ENCODE results near the gene CCDC85C. TPM values are rescaled to one million over a fixed set of nuclear protein-coding genes. Genes with fewer than 3 reads are reported as not detected.

The CCDC85C gene
- total RNA-seq, 1 donor from 2014 or later = 4.4 TPM

DNA sequence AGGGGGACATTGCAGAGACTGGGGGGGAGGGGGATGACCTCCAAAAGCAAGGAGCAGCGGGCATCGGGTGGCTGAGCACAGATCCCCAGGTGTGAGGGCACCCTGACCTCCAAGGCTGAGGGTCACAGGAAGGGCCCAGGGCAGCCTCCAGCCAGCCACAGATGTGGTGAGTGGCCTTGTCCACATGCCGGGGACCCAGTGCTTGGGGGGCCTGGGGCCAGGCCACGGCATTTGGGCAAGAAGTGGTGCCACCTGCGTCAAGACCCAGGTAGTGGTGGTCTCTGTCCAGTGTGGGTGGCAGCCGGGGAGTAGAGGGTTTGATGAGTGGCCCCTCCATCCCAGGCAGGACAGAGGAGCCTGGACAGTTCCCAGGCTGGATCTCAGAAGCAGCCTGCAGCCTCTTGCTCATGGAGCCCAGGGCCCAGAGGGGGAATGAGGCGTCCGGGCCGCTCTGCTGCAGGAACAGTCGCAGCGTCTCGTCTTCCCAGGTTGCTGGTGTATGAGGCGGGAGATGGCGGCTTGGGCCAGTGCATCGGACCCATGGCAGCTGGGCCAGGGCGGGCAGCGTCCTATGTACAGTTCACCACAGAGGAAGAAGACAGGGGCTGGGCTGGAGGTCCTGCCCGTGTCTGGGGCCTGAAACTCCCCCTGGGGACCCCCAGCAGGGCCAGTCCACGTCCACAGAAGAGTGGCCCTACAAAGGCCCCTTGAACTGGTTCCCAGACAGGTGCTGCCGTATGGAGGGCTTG lies 89.3 kb downstream of the CCDC85C start:
- Mint-ChIP-seq H3K27me3 (ENCODE audit: unreplicated experiment) (no peaks in the 10 kb centered on the region), H3K36me3 (ENCODE audit: unreplicated experiment) (peaks cover 2% of the 10 kb centered on the region), H3K27ac (ENCODE audit: unreplicated experiment) (no peak overlapping the region), H3K4me1 (ENCODE audit: unreplicated experiment) (peaks cover 28% of the 10 kb centered on the region), H3K9me3 (ENCODE audit: unreplicated experiment) (no peaks in the 10 kb centered on the region), H3K4me3 (ENCODE audit: unreplicated experiment) (no peak overlapping the region)
- DNase-seq (ENCODE audit: extremely low spot score, unreplicated experiment) = no peak
- TF ChIP-seq, protein P1, sequence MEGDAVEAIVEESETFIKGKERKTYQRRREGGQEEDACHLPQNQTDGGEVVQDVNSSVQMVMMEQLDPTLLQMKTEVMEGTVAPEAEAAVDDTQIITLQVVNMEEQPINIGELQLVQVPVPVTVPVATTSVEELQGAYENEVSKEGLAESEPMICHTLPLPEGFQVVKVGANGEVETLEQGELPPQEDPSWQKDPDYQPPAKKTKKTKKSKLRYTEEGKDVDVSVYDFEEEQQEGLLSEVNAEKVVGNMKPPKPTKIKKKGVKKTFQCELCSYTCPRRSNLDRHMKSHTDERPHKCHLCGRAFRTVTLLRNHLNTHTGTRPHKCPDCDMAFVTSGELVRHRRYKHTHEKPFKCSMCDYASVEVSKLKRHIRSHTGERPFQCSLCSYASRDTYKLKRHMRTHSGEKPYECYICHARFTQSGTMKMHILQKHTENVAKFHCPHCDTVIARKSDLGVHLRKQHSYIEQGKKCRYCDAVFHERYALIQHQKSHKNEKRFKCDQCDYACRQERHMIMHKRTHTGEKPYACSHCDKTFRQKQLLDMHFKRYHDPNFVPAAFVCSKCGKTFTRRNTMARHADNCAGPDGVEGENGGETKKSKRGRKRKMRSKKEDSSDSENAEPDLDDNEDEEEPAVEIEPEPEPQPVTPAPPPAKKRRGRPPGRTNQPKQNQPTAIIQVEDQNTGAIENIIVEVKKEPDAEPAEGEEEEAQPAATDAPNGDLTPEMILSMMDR (IDR thresholded peaks at IDR 0.05) = no peak

GRCh38 chr14:99513946-99514551 lies 90.0 kb downstream of the CCDC85C start:
- Mint-ChIP-seq H3K27me3 (ENCODE audit: unreplicated experiment) (no peaks in the 10 kb centered on the region), H3K9me3 (ENCODE audit: unreplicated experiment) (no peaks in the 10 kb centered on the region), H3K4me3 (ENCODE audit: unreplicated experiment) (no peak overlapping the region), H3K4me1 (ENCODE audit: unreplicated experiment) (peaks cover 32% of the 10 kb centered on the region), H3K27ac (ENCODE audit: unreplicated experiment) (no peak overlapping the region), H3K36me3 (ENCODE audit: unreplicated experiment) (peaks cover 6% of the 10 kb centered on the region)
- peak; percentile 84 for DNase-seq (ENCODE audit: extremely low spot score, unreplicated experiment)
- TF ChIP-seq, protein P1 (IDR thresholded peaks at IDR 0.05) = no peak

GRCh38 chr14:99513183-99513694 lies 90.8 kb downstream of the CCDC85C start:
- Mint-ChIP-seq H3K9me3 (ENCODE audit: unreplicated experiment) (no peaks in the 10 kb centered on the region), H3K36me3 (ENCODE audit: unreplicated experiment) (peaks cover 13% of the 10 kb centered on the region), H3K27ac (ENCODE audit: unreplicated experiment) (no peak overlapping the region), H3K4me1 (ENCODE audit: unreplicated experiment) (peaks cover 32% of the 10 kb centered on the region), H3K27me3 (ENCODE audit: unreplicated experiment) (no peaks in the 10 kb centered on the region), H3K4me3 (ENCODE audit: unreplicated experiment) (no peak overlapping the region)
- TF ChIP-seq, protein P1 (IDR thresholded peaks at IDR 0.05) = no peak
- DNase-seq (ENCODE audit: extremely low spot score, unreplicated experiment) = no peak

GRCh38 chr14:99512571-99513182 lies 91.3 kb downstream of the CCDC85C start:
- H3K4me3 Mint-ChIP-seq (ENCODE audit: unreplicated experiment) = no peak overlapping the region
- H3K36me3 Mint-ChIP-seq (ENCODE audit: unreplicated experiment) = peaks cover 19% of the 10 kb centered on the region
- H3K27ac Mint-ChIP-seq (ENCODE audit: unreplicated experiment) = peak overlapping the region; percentile 81
- H3K27me3 Mint-ChIP-seq (ENCODE audit: unreplicated experiment) = no peaks in the 10 kb centered on the region
- TF ChIP-seq, protein P1 (IDR thresholded peaks at IDR 0.05) = no peak
- H3K9me3 Mint-ChIP-seq (ENCODE audit: unreplicated experiment) = no peaks in the 10 kb centered on the region
- DNase-seq (ENCODE audit: extremely low spot score, unreplicated experiment) = no peak
- peaks cover 32% of the 10 kb centered on the region for H3K4me1 Mint-ChIP-seq (ENCODE audit: unreplicated experiment)

DNA sequence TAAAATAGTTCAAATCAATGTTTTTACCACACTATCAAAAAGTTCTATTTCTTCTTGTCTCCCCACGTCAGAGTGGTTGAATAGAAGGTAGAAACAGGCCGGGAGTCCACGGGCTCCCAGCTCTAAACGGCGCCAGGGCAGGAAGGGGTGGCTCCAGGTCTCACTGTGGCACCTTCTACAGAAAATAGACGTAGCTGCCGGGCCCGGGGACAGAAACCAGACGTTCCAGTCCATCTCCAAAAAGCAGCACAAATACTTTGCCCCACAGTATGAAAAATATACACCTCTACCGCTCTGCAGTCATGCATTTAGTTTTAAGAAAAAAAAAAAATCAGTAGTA lies 91.9 kb downstream of the CCDC85C start:
- no peak overlapping the region for H3K4me3 Mint-ChIP-seq (ENCODE audit: unreplicated experiment)
- H3K36me3 Mint-ChIP-seq (ENCODE audit: unreplicated experiment) = peaks cover 24% of the 10 kb centered on the region
- no peak for DNase-seq (ENCODE audit: extremely low spot score, unreplicated experiment)
- TF ChIP-seq, protein P1 (IDR thresholded peaks at IDR 0.05) = no peak
- H3K4me1 Mint-ChIP-seq (ENCODE audit: unreplicated experiment) = peaks cover 32% of the 10 kb centered on the region
- H3K9me3 Mint-ChIP-seq (ENCODE audit: unreplicated experiment) = no peaks in the 10 kb centered on the region
- no peaks in the 10 kb centered on the region for H3K27me3 Mint-ChIP-seq (ENCODE audit: unreplicated experiment)
- H3K27ac Mint-ChIP-seq (ENCODE audit: unreplicated experiment) = peak overlapping the region; percentile 81
